ENCODE data around the gene PKMYT1.

The PKMYT1 gene

GRCh38 chr16:2996298-2996697 is 16.1 kb upstream of the PKMYT1 start:
- DNase-seq (ENCODE audit: low spot score), result no peak

DNA sequence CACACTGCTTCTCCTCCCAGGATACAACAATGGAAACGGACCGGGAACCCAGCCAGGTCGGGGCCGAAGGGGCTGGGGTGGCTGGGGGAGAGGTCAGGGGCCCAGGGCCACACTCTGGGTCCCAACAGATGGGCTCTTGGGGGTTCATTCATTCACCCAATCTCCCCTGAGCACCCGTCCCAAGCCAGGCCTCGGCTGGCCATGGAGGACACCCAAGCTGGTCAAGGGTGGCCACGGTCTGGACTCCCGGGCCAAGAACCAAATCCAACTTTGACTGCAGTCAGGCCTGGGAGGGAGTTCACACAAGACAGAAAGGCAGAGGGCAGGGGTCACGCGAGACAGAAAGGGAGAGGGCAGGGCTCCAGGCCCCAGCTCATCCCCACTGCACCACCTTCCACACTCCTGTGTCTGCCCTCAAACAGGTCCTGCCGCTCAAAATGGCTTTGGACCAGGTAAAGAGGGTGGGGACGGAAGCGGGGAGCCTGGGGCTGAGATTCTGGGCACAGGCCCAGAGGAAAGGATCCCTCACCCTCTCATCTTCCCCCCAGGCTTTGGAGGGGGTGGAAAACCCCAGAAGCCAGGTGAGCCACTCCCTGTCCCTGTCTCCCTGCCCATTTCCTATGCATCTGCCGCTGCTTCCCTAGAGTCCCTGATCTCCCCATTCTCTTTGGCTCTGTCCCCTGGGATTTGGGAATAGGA is 12.3 kb upstream of the PKMYT1 start:
- no peak for DNase-seq (ENCODE audit: low spot score)

DNA sequence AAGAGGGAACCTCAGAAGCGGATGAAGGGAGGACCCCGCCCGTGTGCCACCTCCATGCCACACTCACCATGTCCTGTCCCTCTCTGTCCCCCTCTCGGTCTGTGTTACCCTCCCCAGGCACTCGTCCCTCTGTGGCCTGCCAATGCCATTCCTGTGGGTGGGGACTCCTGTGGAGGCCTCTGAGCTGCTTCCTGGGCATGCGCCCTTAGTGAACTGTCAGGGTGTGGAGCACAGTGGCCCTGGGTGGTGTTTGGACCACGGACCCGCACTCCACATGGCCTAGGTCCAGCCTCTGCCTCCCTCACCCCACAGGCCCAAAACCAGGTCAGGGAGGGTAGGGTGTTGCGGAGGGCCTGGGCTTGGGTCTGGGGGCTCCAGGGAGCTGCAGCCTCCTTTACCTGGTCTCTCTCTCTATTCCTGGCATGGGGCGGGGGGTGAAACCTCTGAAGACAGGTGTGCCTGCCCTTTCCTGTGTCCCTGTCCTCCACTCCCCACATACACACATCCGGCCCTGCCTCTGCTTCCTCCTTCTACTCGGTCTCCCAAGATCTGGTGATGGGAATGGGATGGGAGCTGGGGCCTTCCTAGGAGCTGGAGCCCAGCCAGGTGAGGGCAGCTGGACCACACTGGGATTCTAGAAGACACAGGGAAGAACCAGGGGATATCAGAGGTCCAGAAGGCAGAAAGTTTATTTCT is 11.5 kb upstream of the PKMYT1 start:
- no peak for DNase-seq (ENCODE audit: low spot score)

GRCh38 chr16:2990891-2991290 is 10.6 kb upstream of the PKMYT1 start:
- no peak for DNase-seq (ENCODE audit: low spot score)

- no peak for DNase-seq (ENCODE audit: low spot score)
Observed at GRCh38 chr16:2988590-2989099, 8.4 kb upstream of the PKMYT1 start.

GRCh38 chr16:2987833-2988232 is 7.6 kb upstream of the PKMYT1 start:
- DNase-seq (ENCODE audit: low spot score), result no peak

DNA sequence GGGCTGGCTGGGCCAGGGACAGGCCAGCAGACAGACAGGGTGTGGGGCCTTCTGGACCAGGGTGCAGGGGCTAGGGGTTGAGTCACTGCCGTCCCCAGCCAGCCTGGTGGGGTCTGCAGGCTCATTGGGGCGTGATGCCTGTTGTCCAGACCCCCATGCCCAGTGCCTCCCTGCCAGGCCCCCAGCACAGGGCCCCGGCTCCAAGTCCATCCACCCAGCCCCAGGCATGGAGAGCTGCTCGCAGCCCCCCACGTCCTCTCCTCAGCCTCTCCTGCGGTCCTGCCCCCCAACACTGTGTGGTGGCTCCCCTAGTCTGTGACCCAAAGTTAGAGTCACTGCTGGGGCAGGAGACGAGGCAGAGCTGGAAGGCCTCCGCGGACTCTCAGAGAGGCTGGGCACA is 7.0 kb upstream of the PKMYT1 start:
- no peak for DNase-seq (ENCODE audit: low spot score)

DNA sequence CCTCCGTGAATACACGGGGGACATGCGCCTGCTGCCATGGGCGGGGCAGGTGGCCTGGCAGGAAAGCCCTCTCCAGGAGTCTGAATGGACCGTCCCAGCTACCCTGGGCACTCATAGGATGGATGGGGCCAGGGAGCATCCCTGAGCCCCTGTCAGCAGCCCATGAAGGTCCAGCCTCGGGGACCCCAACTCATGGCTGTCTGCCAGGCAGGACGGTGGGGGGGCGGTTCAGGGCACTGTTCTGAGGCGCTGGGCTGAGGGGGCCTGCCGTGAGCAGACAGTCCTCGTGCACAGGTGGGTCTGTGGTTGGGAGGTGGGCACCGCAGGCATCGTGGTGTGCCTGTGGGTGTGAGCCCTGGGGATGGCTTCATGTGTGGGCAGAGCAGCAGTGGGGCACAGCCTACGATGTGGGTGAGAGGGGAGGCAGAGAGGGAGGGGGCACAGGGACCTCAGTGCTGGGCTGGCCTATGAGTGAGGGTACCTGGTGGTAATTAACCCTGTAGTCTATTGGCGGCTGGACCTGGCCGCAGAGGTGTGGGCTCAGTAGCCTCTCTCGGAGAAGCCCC is 6.5 kb upstream of the PKMYT1 start:
- no peak for DNase-seq (ENCODE audit: low spot score)

DNA sequence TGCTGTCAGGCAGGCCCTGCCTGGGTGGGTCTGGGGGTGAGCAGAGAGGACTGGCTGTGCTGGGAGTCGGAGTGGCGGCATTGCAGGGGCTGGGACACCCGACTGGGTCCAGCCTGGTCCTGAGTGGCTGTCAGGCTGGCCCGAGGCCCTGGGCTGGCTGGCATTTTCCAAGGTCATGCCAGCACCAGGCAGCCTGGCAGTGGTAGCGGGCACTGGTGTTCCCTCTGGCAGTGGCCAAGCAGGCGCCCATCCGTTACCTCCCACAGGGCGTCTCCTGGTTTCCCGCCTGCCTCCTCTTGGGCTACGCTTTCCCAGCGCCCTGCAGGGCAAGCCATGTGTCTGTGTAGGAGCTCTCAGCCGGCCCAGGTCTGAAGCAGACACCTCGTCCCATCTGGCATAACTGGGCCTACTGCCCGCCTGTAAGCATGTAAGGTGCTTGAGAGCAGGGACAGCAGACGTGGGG is 5.7 kb upstream of the PKMYT1 start:
- no peak for DNase-seq (ENCODE audit: low spot score)

- no peak for DNase-seq (ENCODE audit: low spot score)
Observed at GRCh38 chr16:2985462-2985861, 5.2 kb upstream of the PKMYT1 start.

DNA sequence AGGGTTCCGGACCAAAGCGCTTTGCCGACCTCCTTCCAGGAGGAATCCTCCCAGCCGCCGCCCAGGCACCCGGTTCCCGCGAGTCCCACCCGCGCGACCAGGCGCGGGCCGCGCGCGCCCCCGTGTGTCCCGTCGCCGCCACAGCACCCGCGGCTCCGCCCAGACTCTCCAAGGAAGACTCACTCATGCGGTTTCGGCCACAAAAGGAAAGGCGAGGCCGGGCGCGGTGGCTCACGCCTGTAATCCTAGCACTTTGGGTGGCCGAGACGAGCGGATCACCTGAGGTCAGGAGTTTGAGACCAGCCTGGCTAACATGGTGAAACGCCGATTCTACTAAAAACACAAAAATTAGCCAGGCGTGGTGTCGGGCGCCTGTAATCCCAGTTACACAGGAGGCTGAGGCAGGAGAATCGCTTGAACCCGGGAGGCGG is 3.5 kb upstream of the PKMYT1 start:
- peak; percentile 84 for DNase-seq (ENCODE audit: low spot score)

DNA sequence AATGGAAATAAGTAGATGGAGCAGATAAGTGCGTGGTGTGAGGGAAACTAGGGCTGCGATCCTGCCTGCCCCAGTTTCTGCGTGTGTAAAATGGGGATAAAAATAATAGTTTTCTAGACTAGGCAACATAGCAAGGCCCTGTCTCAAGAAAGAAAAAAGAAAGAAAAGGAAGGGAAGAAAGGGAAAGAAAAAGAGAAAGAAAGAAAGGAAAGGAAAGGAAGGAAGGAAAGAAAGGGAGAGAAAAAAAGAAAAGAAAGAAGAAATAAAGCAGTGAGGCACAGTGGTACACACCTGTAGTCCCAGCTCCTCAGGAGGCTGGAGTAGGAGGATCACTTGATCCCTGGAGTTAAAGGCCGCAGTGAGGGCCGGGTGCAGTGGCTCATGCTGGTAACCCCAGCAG is 2.2 kb upstream of the PKMYT1 start:
- no peak for DNase-seq (ENCODE audit: low spot score)

DNA sequence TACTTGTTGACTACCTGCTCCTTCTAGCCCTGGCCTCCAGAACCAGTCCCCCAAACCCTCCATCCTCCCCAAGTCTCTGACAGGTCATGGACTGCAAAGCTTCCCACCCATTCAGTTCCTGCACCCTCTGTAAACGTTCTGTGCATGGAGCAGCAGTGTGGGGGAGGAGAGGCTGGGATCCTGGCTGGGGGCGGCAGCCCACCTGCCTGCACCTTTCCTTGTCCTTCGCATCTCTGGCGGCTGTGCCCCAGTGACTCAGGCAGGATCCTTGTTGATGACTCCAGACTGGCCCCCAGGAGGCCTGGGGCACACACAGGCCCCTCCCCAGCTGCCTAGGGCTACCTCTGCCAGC is 1.6 kb upstream of the PKMYT1 start:
- DNase-seq (ENCODE audit: low spot score), result no peak

DNA sequence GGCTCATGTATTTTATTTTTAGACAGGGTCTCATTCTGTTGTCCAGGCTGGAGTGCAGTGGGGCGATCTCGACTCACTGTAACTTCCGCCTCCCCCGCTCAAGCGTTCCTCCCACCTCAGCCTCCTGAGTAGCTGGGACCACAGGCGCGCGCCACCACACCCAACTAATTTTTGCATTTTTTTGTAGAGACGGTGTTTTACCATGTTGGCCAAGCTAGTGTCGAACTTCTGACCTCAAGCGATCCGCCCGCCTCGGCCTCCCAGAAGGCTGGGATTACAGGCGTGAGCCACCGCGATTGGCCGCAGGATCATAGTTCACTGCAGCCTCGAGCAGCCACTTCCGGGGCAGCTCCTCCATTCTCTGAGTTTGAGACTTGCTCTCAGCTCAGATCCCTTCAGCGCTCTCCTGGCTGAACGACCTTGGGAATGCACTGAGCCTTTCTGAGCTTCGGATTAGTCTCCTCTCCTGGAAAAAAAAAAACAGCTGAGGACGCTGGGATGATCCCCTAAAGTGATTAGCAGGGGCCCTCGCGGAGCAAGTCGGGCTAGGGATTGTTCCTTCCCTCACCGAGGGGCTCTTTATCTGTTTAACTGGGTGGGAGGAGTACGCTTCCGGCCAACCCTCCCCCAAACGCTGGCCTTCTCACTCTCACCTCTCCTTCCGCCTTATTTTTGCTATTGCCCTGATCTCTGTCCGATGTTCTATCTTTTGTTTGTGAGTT is 1.1 kb upstream of the PKMYT1 start:
- DNase-seq (ENCODE audit: low spot score), result no peak

GRCh38 chr16:2979669-2980226 is 498 bp downstream of the PKMYT1 start:
- no peak for DNase-seq (ENCODE audit: low spot score)

GRCh38 chr16:2977440-2977839 is 2.8 kb downstream of the PKMYT1 start:
- DNase-seq (ENCODE audit: low spot score), result no peak

DNA sequence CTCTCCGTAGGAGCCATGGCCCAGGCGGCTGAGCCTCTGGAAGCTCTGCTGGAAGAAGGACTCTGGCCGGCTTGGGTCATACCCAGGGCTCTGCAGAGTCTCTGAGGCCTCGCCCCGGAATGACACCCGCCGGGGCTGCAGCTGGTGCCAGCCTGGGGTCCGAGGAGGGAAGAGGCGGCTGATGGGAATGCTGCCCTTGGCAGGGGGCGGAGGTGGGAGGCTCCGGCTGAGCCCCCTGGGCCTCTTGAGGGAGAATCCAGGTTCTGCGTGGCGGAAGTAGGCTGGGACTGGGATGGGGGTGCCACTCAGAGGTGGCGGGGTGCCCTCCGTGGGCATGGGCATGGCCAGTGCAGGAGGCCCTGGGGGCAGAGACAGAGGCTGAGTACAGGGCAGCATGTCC is 3.6 kb downstream of the PKMYT1 start:
- no peak for DNase-seq (ENCODE audit: low spot score)

- DNase-seq (ENCODE audit: low spot score), result no peak
Observed at GRCh38 chr16:2976201-2976600, 4.0 kb downstream of the PKMYT1 start.

DNA sequence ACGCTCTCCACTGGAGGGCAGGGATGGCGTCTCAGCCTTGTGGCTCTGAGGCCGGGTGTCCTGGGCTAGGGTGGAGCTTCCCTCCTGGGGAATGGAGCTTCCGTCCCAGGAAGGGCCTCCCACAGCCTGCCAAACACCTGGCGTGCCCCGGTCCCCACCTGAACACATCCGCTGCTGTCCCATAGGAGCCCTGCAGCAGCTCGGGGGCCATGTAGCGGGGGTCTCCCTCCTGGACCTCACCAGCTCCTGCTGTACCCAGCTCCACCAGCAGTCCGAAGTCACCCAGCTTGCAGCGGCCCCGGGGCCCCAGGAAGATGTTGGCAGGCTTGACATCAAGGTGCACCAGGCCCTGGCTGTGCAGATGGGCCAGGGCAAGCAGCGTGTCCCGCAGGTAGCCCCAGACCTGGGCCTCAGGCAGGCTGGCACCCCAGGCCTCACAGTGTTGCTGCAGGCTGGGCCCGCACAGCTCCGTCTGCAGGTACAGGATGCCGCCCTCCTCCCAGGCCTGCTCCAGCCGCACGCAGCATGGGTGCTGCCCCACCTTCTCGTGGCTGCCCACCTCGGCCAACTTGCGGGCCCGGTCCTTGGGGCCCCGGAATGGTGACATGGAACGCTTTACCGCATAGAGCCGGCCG is 5.0 kb downstream of the PKMYT1 start:
- DNase-seq (ENCODE audit: low spot score), result no peak

DNA sequence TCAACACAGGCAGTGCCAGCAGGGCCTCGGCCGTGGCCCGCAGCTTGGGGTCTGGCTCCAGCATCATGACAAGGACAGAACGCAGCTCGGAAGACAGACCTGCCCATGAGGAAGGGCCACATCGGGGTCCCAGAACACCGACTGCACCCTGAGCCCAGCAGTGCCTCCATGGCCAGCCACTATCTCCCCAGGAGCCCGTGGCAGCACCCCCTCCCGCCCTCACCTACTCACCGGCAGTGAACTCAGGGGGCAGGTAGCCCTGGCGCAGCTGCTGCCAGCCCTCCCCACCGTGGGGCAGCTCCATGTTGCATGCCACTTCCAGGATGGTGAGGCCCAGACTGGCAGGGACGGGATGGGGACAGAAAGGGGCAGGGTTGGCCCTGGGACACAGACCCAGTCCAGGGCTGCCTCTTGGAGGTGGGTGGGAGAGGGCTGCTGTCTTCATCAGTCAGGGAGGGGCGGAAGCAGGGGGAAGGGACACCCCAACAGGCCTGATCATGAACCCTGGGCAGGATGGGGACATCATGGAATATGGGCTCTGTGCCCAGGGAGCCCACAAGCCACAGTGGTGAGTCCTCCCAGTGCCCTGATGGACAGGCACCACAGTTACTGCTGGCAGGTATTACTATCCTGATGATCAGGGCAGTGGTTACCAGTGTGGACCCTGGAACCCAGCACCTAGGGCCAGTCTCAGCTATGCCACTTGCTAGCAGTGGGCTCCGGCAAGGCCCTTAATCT is 5.8 kb downstream of the PKMYT1 start:
- no peak for DNase-seq (ENCODE audit: low spot score)
